Umbilical cord (tissue), 2 donors: ENCODE data around the gene NEK6. TPM values are rescaled to one million over a fixed set of nuclear protein-coding genes. Genes with fewer than 3 reads are reported as not detected.

Source experiments
- DNase-seq: peaks from one replicate; pipeline ENCODE4 v3.0.0-alpha.2; 2015; ENCODE audit warnings: low spot score
- total RNA-seq: library from RNA; depleted of rRNA; stranded (reverse); fragments of >200 nt; gene quantifications from one replicate; pipeline ENCODE4 v1.2.3, GENCODE V29; 2014; ENCODE audit warnings: low replicate concordance; ENCODE audit not compliant: insufficient read depth

Gene NEK6
- total RNA-seq, 1 donor from 2014 or later, result 32.0 TPM

GRCh38 chr9:124261736-124262648 lies 4.2 kb downstream of the NEK6 start:
- DNase-seq, result no peak

GRCh38 chr9:124262649-124262972 lies 4.9 kb downstream of the NEK6 start:
- DNase-seq, result peak; percentile 59

GRCh38 chr9:124263213-124263612 lies 5.5 kb downstream of the NEK6 start:
- no peak for DNase-seq

- DNase-seq, result no peak
Observed at GRCh38 chr9:124263800-124264426, 6.2 kb downstream of the NEK6 start.

GRCh38 chr9:124264823-124265233 lies 7.1 kb downstream of the NEK6 start:
- DNase-seq, result peak; percentile 63

GRCh38 chr9:124265551-124265950 lies 7.8 kb downstream of the NEK6 start:
- no peak for DNase-seq

- no peak for DNase-seq
Observed at GRCh38 chr9:124266139-124266825, 8.5 kb downstream of the NEK6 start.

- no peak for DNase-seq
Observed at GRCh38 chr9:124266826-124267201, 9.1 kb downstream of the NEK6 start.

- no peak for DNase-seq
Observed at GRCh38 chr9:124267271-124267807, 9.6 kb downstream of the NEK6 start.

- DNase-seq, result no peak
Observed at GRCh38 chr9:124268248-124268647, 10.5 kb downstream of the NEK6 start.

GRCh38 chr9:124268661-124269060 lies 10.9 kb downstream of the NEK6 start:
- DNase-seq, result no peak

- no peak for DNase-seq
Observed at GRCh38 chr9:124269556-124269955, 11.8 kb downstream of the NEK6 start.

- DNase-seq, result no peak
Observed at GRCh38 chr9:124270504-124271335, 13.0 kb downstream of the NEK6 start.

GRCh38 chr9:124271660-124272059 lies 13.9 kb downstream of the NEK6 start:
- DNase-seq, result no peak

- no peak for DNase-seq
Observed at GRCh38 chr9:124272118-124272517, 14.4 kb downstream of the NEK6 start.

- DNase-seq, result no peak
Observed at GRCh38 chr9:124272979-124273378, 15.2 kb downstream of the NEK6 start.

- DNase-seq, result no peak
Observed at GRCh38 chr9:124273427-124274160, 15.8 kb downstream of the NEK6 start.

- DNase-seq, result no peak
Observed at GRCh38 chr9:124274226-124274625, 16.5 kb downstream of the NEK6 start.

GRCh38 chr9:124274738-124275137 lies 17.0 kb downstream of the NEK6 start:
- no peak for DNase-seq

- DNase-seq, result no peak
Observed at GRCh38 chr9:124277420-124277819, 19.7 kb downstream of the NEK6 start.

GRCh38 chr9:124278054-124278540 lies 20.3 kb downstream of the NEK6 start:
- no peak for DNase-seq
